WTC11 (cell line): ENCODE data around the gene HPSE2.

Experiments
- CREM ChIP-seq: sonication (generic); formaldehyde crosslinking; IDR thresholded peaks from 2 replicates; pipeline ENCODE4 v1.8.1; 2022; ENCODE audit warnings: mild to moderate bottlenecking, missing genetic modification reagents, moderate library complexity
- NR2C2 ChIP-seq: sonication (generic); formaldehyde crosslinking; IDR thresholded peaks from 2 replicates; pipeline ENCODE4 v1.8.0; 2022; ENCODE audit warnings: mild to moderate bottlenecking, missing genetic modification reagents
- TEAD4 ChIP-seq: sonication (generic); formaldehyde crosslinking; IDR thresholded peaks from 2 replicates; pipeline ENCODE4 v1.8.0; 2022; ENCODE audit warnings: mild to moderate bottlenecking, missing genetic modification reagents
- TF ChIP-seq, protein P1 (sequence below): sonication (generic); formaldehyde crosslinking; IDR thresholded peaks from 2 replicates; pipeline ENCODE4 v1.8.1; 2023; ENCODE audit warnings: mild to moderate bottlenecking, missing genetic modification reagents
- TF ChIP-seq, protein P2 (sequence below): fragments of 200-600 bp; IDR thresholded peaks from 2 replicates; pipeline ENCODE4 v1.8.0; 2022; ENCODE audit warnings: antibody characterized with exemption
- TF ChIP-seq, protein P3 (sequence below): sonication (generic); formaldehyde crosslinking; IDR thresholded peaks from 2 replicates; pipeline ENCODE4 v1.8.0; 2022; ENCODE audit warnings: mild to moderate bottlenecking, missing genetic modification reagents

DNA sequence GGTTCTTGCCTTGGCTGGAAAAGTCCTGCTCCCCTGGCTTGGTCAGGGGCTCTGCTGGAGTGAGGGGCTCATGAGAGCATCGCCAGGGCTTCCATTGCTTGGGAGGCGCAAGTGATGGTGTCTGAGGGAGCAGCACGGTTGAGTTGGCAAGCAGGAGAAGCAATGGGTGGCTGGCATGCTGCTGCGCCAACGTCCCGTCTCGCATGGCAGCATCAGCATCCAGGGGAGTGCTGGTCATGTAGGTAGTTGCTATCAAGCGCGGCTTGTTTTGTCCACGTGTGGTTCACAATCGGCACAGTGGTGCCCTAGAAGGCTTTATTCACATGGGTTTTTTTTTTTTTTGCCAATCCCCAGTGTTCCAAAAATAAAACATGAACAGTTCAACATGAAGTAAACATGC is 824.5 kb downstream of the HPSE2 start:
- TF ChIP-seq, protein P1, sequence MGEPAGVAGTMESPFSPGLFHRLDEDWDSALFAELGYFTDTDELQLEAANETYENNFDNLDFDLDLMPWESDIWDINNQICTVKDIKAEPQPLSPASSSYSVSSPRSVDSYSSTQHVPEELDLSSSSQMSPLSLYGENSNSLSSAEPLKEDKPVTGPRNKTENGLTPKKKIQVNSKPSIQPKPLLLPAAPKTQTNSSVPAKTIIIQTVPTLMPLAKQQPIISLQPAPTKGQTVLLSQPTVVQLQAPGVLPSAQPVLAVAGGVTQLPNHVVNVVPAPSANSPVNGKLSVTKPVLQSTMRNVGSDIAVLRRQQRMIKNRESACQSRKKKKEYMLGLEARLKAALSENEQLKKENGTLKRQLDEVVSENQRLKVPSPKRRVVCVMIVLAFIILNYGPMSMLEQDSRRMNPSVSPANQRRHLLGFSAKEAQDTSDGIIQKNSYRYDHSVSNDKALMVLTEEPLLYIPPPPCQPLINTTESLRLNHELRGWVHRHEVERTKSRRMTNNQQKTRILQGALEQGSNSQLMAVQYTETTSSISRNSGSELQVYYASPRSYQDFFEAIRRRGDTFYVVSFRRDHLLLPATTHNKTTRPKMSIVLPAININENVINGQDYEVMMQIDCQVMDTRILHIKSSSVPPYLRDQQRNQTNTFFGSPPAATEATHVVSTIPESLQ (CRISPR knock-in tag): no peak
- TF ChIP-seq, protein P2, sequence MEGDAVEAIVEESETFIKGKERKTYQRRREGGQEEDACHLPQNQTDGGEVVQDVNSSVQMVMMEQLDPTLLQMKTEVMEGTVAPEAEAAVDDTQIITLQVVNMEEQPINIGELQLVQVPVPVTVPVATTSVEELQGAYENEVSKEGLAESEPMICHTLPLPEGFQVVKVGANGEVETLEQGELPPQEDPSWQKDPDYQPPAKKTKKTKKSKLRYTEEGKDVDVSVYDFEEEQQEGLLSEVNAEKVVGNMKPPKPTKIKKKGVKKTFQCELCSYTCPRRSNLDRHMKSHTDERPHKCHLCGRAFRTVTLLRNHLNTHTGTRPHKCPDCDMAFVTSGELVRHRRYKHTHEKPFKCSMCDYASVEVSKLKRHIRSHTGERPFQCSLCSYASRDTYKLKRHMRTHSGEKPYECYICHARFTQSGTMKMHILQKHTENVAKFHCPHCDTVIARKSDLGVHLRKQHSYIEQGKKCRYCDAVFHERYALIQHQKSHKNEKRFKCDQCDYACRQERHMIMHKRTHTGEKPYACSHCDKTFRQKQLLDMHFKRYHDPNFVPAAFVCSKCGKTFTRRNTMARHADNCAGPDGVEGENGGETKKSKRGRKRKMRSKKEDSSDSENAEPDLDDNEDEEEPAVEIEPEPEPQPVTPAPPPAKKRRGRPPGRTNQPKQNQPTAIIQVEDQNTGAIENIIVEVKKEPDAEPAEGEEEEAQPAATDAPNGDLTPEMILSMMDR: no peak
- TF ChIP-seq CREM (CRISPR knock-in tag): no peak
- no peak for TF ChIP-seq NR2C2 (CRISPR knock-in tag)
- TF ChIP-seq TEAD4: no peak
- TF ChIP-seq, protein P3, sequence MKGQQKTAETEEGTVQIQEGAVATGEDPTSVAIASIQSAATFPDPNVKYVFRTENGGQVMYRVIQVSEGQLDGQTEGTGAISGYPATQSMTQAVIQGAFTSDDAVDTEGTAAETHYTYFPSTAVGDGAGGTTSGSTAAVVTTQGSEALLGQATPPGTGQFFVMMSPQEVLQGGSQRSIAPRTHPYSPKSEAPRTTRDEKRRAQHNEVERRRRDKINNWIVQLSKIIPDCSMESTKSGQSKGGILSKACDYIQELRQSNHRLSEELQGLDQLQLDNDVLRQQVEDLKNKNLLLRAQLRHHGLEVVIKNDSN (CRISPR knock-in tag): no peak
